H1 (cell line): ENCODE data around the gene XDH.

Experiments
- BACH1 ChIP-seq: IDR thresholded peaks from 2 replicates; pipeline ENCODE4 v1.6.1; 2012; ENCODE audit warnings: low read length, improper control_type of control experiment
- CEBPB ChIP-seq: IDR thresholded peaks from 2 replicates; pipeline ENCODE4 v1.6.1; 2012; ENCODE audit warnings: low read depth, low read length
- CHD2 ChIP-seq: IDR thresholded peaks from 2 replicates; pipeline ENCODE4 v1.6.1; 2012; ENCODE audit warnings: low read length, improper control_type of control experiment
- CTCF ChIP-seq, 3 experiments: IDR thresholded peaks; 1 replicate in 2 of 3; 2 replicates in 1 of 3; pipeline versions ENCODE4 v1.5.1 to v1.6.1; 2011; ENCODE audit warnings: low read length in 3 of 3, mild to moderate bottlenecking in 3 of 3, inconsistent platforms in 2 of 3, low read depth in 1 of 3, moderate library complexity in 1 of 3; ENCODE audit not compliant: insufficient read depth in 1 of 3; ENCODE audit errors: control extremely low read depth in 1 of 3
- EP300 ChIP-seq, 2 experiments: IDR thresholded peaks; 1 replicate in 1 of 2; 2 replicates in 1 of 2; pipeline ENCODE4 v1.6.1; 2011 to 2012; ENCODE audit warnings: low read depth in 2 of 2, low read length in 2 of 2, mild to moderate bottlenecking in 2 of 2, borderline replicate concordance in 1 of 2, inconsistent platforms in 1 of 2, moderate library complexity in 1 of 2
- GABPA ChIP-seq: IDR thresholded peaks from 2 replicates; pipeline ENCODE4 v1.6.1; 2011; ENCODE audit warnings: mild to moderate bottlenecking, low read length, moderate library complexity, borderline replicate concordance; ENCODE audit not compliant: insufficient read depth
- JUN ChIP-seq: IDR thresholded peaks from 2 replicates; pipeline ENCODE4 v1.6.1; 2011; ENCODE audit warnings: low read depth, mild to moderate bottlenecking, improper control_type of control experiment, low read length
- JUND ChIP-seq: IDR thresholded peaks from 2 replicates; pipeline ENCODE4 v1.6.1; 2011; ENCODE audit warnings: mild to moderate bottlenecking, improper control_type of control experiment, low read length
- POLR2A ChIP-seq, 2 experiments: IDR thresholded peaks; 1 replicate in 1 of 2; 2 replicates in 1 of 2; pipeline ENCODE4 v1.6.1; 2011; ENCODE audit warnings: low read depth in 2 of 2, low read length in 2 of 2, mild to moderate bottlenecking in 2 of 2; ENCODE audit errors: control extremely low read depth in 1 of 2
- POLR2AphosphoS5 ChIP-seq: IDR thresholded peaks from 2 replicates; pipeline ENCODE4 v1.6.1; 2011; ENCODE audit warnings: low read depth, low read length
- RNF2 ChIP-seq: fragments of 200-900, 300-1000 bp; sonication (generic); IDR thresholded peaks from 2 replicates; pipeline ENCODE4 v1.7.1; 2016; ENCODE audit warnings: borderline replicate concordance, low read depth, mild to moderate bottlenecking, antibody characterized with exemption, low read length; ENCODE audit not compliant: poor library complexity, severe bottlenecking; ENCODE audit errors: missing control alignments
- SIX5 ChIP-seq: IDR thresholded peaks from 2 replicates; pipeline ENCODE4 v1.6.1; 2011; ENCODE audit warnings: mild to moderate bottlenecking, low read depth, low read length
- TAF1 ChIP-seq: IDR thresholded peaks from 2 replicates; pipeline ENCODE4 v1.6.1; 2011; ENCODE audit warnings: mild to moderate bottlenecking, low read depth, low read length
- TBP ChIP-seq: IDR thresholded peaks from 2 replicates; pipeline ENCODE4 v1.6.1; 2011; ENCODE audit warnings: low read depth, low read length, improper control_type of control experiment

GRCh38 chr2:31446848-31447247 is 32.3 kb upstream of the XDH start:
- TF ChIP-seq SIX5 = no peak
- TF ChIP-seq GABPA = no peak
- TF ChIP-seq POLR2A (IDR thresholded peaks at IDR 0.05; ENCODE audit: control extremely low read depth in 1 of 2, low read depth in 2 of 2, low read length in 2 of 2) = no peak
- no peak for TF ChIP-seq JUND
- TF ChIP-seq TAF1 = no peak
- TF ChIP-seq POLR2AphosphoS5 = no peak
- no peak for TF ChIP-seq TBP
- no peak for TF ChIP-seq BACH1
- no peak for TF ChIP-seq CEBPB
- TF ChIP-seq JUN = no peak
- TF ChIP-seq EP300 (IDR thresholded peaks at IDR 0.05; ENCODE audit: borderline replicate concordance in 1 of 2, low read depth in 2 of 2, low read length in 2 of 2) = no peak
- TF ChIP-seq CTCF (IDR thresholded peaks at IDR 0.05; ENCODE audit: control extremely low read depth in 1 of 3, insufficient read depth in 1 of 3, low read depth in 1 of 3, low read length in 3 of 3) = no peak
- TF ChIP-seq RNF2 = no peak
- TF ChIP-seq CHD2 = no peak
